ENCODE results near the gene DENND4C.
A peak's percentile ranks its signal among the peaks of the same experiment; 100 is the strongest.
"Not testable (repeated sequence)": the region's sequence is repeated elsewhere in the genome, so short reads cannot be mapped to it uniquely, and the experiment has no call there.

Gene DENND4C

GRCh38 chr9:19386502-19387044 is 156.1 kb downstream of the DENND4C start:
- no peaks in the 10 kb centered on the region for H3K9me3 Mint-ChIP-seq (ENCODE audit: low read depth)
- peaks cover 1% of the 10 kb centered on the region for H3K27me3 Mint-ChIP-seq
- H3K27ac Mint-ChIP-seq: no peak overlapping the region
- no peaks in the 10 kb centered on the region for H3K36me3 Mint-ChIP-seq
- H3K4me3 Mint-ChIP-seq: no peak overlapping the region
- peaks cover 4% of the 10 kb centered on the region for H3K4me1 Mint-ChIP-seq (ENCODE audit: low read depth)

- H3K4me1 Mint-ChIP-seq (ENCODE audit: low read depth): peaks cover under 1% of the 10 kb centered on the region
- peaks cover 1% of the 10 kb centered on the region for H3K27me3 Mint-ChIP-seq
Observed at GRCh38 chr9:19387317-19387716, 156.8 kb downstream of the DENND4C start.

GRCh38 chr9:19389539-19389938 is 159.0 kb downstream of the DENND4C start:
- H3K9me3 Mint-ChIP-seq (ENCODE audit: low read depth); H3K4me3 Mint-ChIP-seq; H3K36me3 Mint-ChIP-seq; H3K27me3 Mint-ChIP-seq; H3K4me1 Mint-ChIP-seq (ENCODE audit: low read depth); H3K27ac Mint-ChIP-seq: not testable (repeated sequence)

More at GRCh38 chr9:19387317-19387716, 156.8 kb downstream of the DENND4C start:
- H3K27ac Mint-ChIP-seq: no peak overlapping the region
- H3K36me3 Mint-ChIP-seq: no peaks in the 10 kb centered on the region
- H3K4me3 Mint-ChIP-seq: no peak overlapping the region
- H3K9me3 Mint-ChIP-seq (ENCODE audit: low read depth): no peaks in the 10 kb centered on the region

GRCh38 chr9:19397845-19398244 is 167.4 kb downstream of the DENND4C start:
- no peak overlapping the region for H3K4me3 Mint-ChIP-seq
- no peaks in the 10 kb centered on the region for H3K4me1 Mint-ChIP-seq (ENCODE audit: low read depth)

GRCh38 chr9:19403231-19403630 is 172.7 kb downstream of the DENND4C start:
- H3K36me3 Mint-ChIP-seq; H3K9me3 Mint-ChIP-seq (ENCODE audit: low read depth); H3K27me3 Mint-ChIP-seq; H3K4me3 Mint-ChIP-seq; H3K4me1 Mint-ChIP-seq (ENCODE audit: low read depth); H3K27ac Mint-ChIP-seq: not testable (repeated sequence)

More at GRCh38 chr9:19397845-19398244, 167.4 kb downstream of the DENND4C start:
- Mint-ChIP-seq H3K27me3 (no peaks in the 10 kb centered on the region), H3K9me3 (ENCODE audit: low read depth) (no peaks in the 10 kb centered on the region), H3K36me3 (peaks cover 6% of the 10 kb centered on the region), H3K27ac (no peak overlapping the region)

GRCh38 chr9:19404283-19405075 is 174.0 kb downstream of the DENND4C start:
- Mint-ChIP-seq H3K4me3 (no peak overlapping the region), H3K4me1 (ENCODE audit: low read depth) (peaks cover 3% of the 10 kb centered on the region), H3K9me3 (ENCODE audit: low read depth) (no peaks in the 10 kb centered on the region), H3K27me3 (no peaks in the 10 kb centered on the region), H3K36me3 (peaks cover 6% of the 10 kb centered on the region), H3K27ac (no peak overlapping the region)

GRCh38 chr9:19405771-19406170 is 175.3 kb downstream of the DENND4C start:
- Mint-ChIP-seq H3K27me3 (no peaks in the 10 kb centered on the region), H3K36me3 (peaks cover 6% of the 10 kb centered on the region), H3K27ac (peak overlapping the region; percentile 66), H3K4me3 (no peak overlapping the region), H3K4me1 (ENCODE audit: low read depth) (peaks cover 10% of the 10 kb centered on the region), H3K9me3 (ENCODE audit: low read depth) (no peaks in the 10 kb centered on the region)

GRCh38 chr9:19408316-19408692 is 177.8 kb downstream of the DENND4C start:
- Mint-ChIP-seq H3K9me3 (ENCODE audit: low read depth) (no peaks in the 10 kb centered on the region), H3K4me1 (ENCODE audit: low read depth) (peaks cover 13% of the 10 kb centered on the region), H3K4me3 (peak overlapping the region; percentile 94), H3K27ac (no peak overlapping the region), H3K27me3 (no peaks in the 10 kb centered on the region), H3K36me3 (peaks cover 2% of the 10 kb centered on the region)

GRCh38 chr9:19408693-19409400 is 178.4 kb downstream of the DENND4C start, which contains the start of gene ACER2:
Gene ACER2, plus strand, starts transcription at chr9:19409009. Its CDS starts 76 bp downstream, at chr9:19409085.
- Mint-ChIP-seq H3K27ac (peak within 1 kb of the TSS; percentile 22), H3K4me1 (ENCODE audit: low read depth) (peaks cover 13% of the 10 kb centered on the region), H3K4me3 (peak within 1 kb of the TSS; percentile 94), H3K27me3 (no peaks in the 10 kb centered on the region), H3K36me3 (peaks cover 2% of the 10 kb centered on the region), H3K9me3 (ENCODE audit: low read depth) (no peaks in the 10 kb centered on the region)

GRCh38 chr9:19409401-19410194 is 179.1 kb downstream of the DENND4C start:
- peak overlapping the region; percentile 22 for H3K27ac Mint-ChIP-seq
- H3K9me3 Mint-ChIP-seq (ENCODE audit: low read depth): no peaks in the 10 kb centered on the region
- peaks cover 13% of the 10 kb centered on the region for H3K4me1 Mint-ChIP-seq (ENCODE audit: low read depth)
- peaks cover 2% of the 10 kb centered on the region for H3K36me3 Mint-ChIP-seq
- no peaks in the 10 kb centered on the region for H3K27me3 Mint-ChIP-seq
- peak overlapping the region; percentile 94 for H3K4me3 Mint-ChIP-seq

- no peaks in the 10 kb centered on the region for H3K9me3 Mint-ChIP-seq (ENCODE audit: low read depth)
- H3K4me1 Mint-ChIP-seq (ENCODE audit: low read depth): peaks cover 13% of the 10 kb centered on the region
- no peak overlapping the region for H3K27ac Mint-ChIP-seq
- peaks cover 2% of the 10 kb centered on the region for H3K36me3 Mint-ChIP-seq
- H3K27me3 Mint-ChIP-seq: no peaks in the 10 kb centered on the region
- peak overlapping the region; percentile 94 for H3K4me3 Mint-ChIP-seq
Observed at GRCh38 chr9:19410195-19410503, 179.7 kb downstream of the DENND4C start.

- Mint-ChIP-seq H3K4me3 (no peak overlapping the region), H3K36me3 (peaks cover 2% of the 10 kb centered on the region), H3K27me3 (no peaks in the 10 kb centered on the region), H3K4me1 (ENCODE audit: low read depth) (peaks cover 13% of the 10 kb centered on the region), H3K9me3 (ENCODE audit: low read depth) (no peaks in the 10 kb centered on the region), H3K27ac (no peak overlapping the region)
Observed at GRCh38 chr9:19410594-19410993, 180.1 kb downstream of the DENND4C start.

GRCh38 chr9:19411316-19411715 is 180.8 kb downstream of the DENND4C start:
- Mint-ChIP-seq H3K4me3 (no peak overlapping the region), H3K9me3 (ENCODE audit: low read depth) (no peaks in the 10 kb centered on the region), H3K4me1 (ENCODE audit: low read depth) (peaks cover 13% of the 10 kb centered on the region), H3K27ac (no peak overlapping the region), H3K36me3 (peaks cover 4% of the 10 kb centered on the region), H3K27me3 (no peaks in the 10 kb centered on the region)

- not testable (repeated sequence) for H3K9me3 Mint-ChIP-seq (ENCODE audit: low read depth); H3K4me3 Mint-ChIP-seq; H3K36me3 Mint-ChIP-seq; H3K27me3 Mint-ChIP-seq; H3K27ac Mint-ChIP-seq
- H3K4me1 Mint-ChIP-seq (ENCODE audit: low read depth): peaks cover 12% of the 10 kb centered on the region
Observed at GRCh38 chr9:19413456-19413855, 183.0 kb downstream of the DENND4C start.

GRCh38 chr9:19416143-19416542 is 185.7 kb downstream of the DENND4C start:
- H3K9me3 Mint-ChIP-seq (ENCODE audit: low read depth): no peaks in the 10 kb centered on the region
- H3K4me3 Mint-ChIP-seq: no peak overlapping the region
- peaks cover 8% of the 10 kb centered on the region for H3K36me3 Mint-ChIP-seq
- no peak overlapping the region for H3K27ac Mint-ChIP-seq
- H3K27me3 Mint-ChIP-seq: no peaks in the 10 kb centered on the region
- H3K4me1 Mint-ChIP-seq (ENCODE audit: low read depth): peaks cover 2% of the 10 kb centered on the region
